Measurements from ENCODE around the gene ISLR. TPM values are rescaled to one million over a fixed set of nuclear protein-coding genes. Genes with fewer than 3 reads are reported as not detected.

ISLR gene
- total RNA-seq, 3 donors from 2014 or later = 4.9 to 29.9 (median 7.4) TPM

DNA sequence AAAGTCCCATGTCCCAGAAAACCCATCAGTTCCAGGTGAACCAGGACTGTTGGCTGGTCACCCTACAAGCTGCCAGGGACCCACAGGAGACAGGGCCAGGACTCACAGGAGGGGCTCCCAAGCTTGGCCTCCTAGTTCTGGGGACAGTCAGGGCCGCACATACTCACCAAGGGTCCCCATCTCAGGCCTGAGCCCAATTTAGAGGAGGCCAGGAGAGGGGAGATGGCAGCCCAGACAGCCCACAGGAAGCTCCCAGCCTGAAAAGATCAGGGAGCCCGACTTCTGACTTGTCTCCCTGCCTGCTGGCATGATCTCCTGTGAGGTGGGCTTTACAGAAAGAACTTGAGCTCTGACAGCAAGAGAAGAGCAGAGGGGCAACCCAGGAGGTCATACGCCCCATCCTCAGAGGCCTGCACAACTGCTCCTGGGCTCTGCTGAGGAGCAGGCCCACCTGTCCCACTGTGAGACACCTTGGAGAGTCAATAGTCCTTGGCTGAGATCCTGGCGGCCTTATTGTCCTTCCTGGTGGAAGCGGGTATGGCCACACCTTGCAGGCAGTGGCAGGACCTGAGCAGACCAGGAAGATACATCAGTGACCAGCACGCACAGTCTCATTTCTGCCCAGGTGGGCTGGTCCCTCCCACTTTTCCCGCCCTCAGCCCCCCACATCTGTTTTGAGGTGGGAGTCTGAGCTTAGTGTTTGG, 2.5 kb upstream of the ISLR start:
- Histone ChIP-seq H3K4me3 (no peak overlapping the region), H3K9me3 (no peaks in the 10 kb centered on the region), H3K4me1 (ENCODE audit: low read depth) (no peaks in the 10 kb centered on the region), H3K36me3 (ENCODE audit: low read depth) (no peaks in the 10 kb centered on the region)
- DNase-seq (no peak), ATAC-seq (peak; percentile 28)
- intact Hi-C loops (cut with DNase I, micrococcal nuclease) = no loop called here
- TF ChIP-seq, protein P1, sequence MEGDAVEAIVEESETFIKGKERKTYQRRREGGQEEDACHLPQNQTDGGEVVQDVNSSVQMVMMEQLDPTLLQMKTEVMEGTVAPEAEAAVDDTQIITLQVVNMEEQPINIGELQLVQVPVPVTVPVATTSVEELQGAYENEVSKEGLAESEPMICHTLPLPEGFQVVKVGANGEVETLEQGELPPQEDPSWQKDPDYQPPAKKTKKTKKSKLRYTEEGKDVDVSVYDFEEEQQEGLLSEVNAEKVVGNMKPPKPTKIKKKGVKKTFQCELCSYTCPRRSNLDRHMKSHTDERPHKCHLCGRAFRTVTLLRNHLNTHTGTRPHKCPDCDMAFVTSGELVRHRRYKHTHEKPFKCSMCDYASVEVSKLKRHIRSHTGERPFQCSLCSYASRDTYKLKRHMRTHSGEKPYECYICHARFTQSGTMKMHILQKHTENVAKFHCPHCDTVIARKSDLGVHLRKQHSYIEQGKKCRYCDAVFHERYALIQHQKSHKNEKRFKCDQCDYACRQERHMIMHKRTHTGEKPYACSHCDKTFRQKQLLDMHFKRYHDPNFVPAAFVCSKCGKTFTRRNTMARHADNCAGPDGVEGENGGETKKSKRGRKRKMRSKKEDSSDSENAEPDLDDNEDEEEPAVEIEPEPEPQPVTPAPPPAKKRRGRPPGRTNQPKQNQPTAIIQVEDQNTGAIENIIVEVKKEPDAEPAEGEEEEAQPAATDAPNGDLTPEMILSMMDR (IDR thresholded peaks at IDR 0.05) = no peak

DNA sequence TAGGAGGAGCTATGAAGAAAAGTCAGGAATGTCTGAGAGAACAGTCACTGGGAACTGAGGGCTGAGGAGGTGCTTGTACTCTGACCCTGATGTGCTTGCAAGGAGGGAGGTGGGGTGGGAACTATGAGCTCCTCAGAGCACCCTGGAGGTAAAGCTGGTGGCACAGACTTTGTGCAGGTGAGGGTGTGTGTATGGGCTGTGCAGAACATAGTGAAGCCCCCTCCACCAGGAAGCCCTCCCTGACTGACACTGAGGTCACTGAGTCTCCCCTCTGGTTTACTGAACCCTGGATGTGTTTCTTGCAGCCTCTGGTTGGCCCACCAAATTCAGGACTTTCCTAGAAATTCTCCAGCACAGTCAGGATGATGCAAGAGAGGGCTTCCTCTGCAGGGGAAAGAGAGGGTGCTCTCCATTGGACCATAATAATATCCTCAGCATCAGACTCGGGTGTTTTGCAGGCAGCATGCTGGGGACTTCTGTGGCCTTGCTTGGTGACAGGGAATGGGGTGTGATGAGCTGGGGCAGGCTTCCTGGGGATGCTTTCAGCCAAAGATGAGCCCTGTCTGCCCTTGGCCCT, 1.5 kb upstream of the ISLR start:
- Histone ChIP-seq H3K36me3 (ENCODE audit: low read depth) (no peaks in the 10 kb centered on the region), H3K4me1 (ENCODE audit: low read depth) (no peaks in the 10 kb centered on the region), H3K9me3 (no peaks in the 10 kb centered on the region), H3K4me3 (no peak overlapping the region)
- ATAC-seq (no peak), DNase-seq (no peak)
- intact Hi-C loops (cut with DNase I, micrococcal nuclease) = no loop called here
- TF ChIP-seq, protein P1 (IDR thresholded peaks at IDR 0.05) = no peak

DNA sequence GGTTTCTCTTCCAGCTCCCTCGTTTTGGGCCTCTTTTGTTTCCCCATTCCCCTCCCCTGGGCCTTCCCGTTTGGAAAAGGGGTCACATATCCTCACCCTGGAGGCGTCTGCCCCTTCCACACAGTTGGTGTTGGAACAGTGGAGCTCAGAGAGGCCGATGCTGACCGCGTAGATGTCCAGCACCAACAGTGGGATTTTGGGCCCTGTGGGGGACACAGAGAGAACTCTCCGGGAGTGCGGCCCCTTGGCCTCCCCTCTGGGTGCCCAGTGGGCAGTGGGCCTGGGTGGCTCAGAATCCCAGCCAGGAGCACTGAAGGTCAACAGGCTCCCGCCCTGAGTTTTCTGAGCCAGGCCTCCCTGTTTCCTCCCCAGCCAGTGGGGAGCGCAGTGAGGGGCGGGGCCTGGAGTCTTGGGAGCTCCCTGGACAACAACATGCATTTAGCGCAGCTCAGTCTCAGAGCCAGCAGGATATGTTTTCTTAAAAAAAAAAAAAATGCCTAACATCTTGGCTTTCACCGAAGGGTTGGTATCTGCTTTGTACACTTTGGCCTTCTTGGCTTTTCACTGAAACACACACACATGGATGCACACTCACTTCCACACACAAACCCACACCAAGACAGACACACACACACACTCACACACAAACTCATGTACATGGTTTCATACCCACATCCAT, 670 bp upstream of the ISLR start:
- H3K4me1 ChIP-seq (ENCODE audit: low read depth) = no peaks in the 10 kb centered on the region
- ATAC-seq (peak; percentile 49), DNase-seq (peak in 2 of 3 donors; percentile 39 to 55)
- no peaks in the 10 kb centered on the region for H3K9me3 ChIP-seq
- H3K4me3 ChIP-seq = no peak overlapping the region
- TF ChIP-seq, protein P1 (IDR thresholded peaks at IDR 0.05) = no peak
- intact Hi-C loops (cut with DNase I, micrococcal nuclease) = no loop called here
- H3K36me3 ChIP-seq (ENCODE audit: low read depth) = no peaks in the 10 kb centered on the region

DNA sequence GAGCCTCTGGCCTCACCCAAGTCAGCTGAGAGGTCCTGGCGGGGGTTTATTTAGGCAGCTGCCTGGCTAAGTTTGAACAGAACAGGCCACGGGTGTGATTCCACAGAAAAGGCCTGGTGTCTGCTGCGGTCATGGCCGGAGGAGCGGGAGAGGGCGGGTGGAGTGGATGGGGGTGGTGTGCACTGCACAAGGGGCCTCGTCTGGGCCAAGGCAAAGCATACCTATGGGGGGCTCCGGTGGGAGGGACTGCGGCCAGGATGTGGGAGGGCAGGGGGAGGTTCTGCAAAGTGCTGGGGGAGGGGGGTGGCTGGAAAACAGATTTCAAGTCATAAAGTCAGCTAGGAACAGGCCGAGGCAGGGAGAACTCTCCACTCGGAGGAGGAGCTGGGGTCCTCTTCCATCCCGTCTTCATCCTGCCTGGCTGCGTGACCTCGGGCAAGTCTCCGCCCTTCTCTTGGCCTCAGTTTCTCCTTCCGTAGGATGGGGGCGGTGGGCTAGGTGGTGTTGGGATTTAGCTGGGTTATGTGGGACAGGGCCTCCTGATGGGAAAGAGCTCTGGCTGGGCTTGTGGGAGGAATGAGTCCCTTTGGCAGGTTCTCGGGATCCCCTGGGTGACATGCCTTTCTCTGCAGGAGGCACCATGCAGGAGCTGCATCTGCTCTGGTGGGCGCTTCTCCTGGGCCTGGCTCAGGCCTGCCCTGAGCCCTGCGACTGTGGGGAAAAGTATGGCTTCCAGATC, 878 bp downstream of the ISLR start:
- intact Hi-C loops (cut with DNase I, micrococcal nuclease) = no loop called here
- Histone ChIP-seq H3K9me3 (no peaks in the 10 kb centered on the region), H3K4me3 (no peak overlapping the region), H3K36me3 (ENCODE audit: low read depth) (no peaks in the 10 kb centered on the region), H3K4me1 (ENCODE audit: low read depth) (no peaks in the 10 kb centered on the region)
- TF ChIP-seq, protein P1 (IDR thresholded peaks at IDR 0.05) = no peak
- DNase-seq (no peak), ATAC-seq (peak; percentile 9)

DNA sequence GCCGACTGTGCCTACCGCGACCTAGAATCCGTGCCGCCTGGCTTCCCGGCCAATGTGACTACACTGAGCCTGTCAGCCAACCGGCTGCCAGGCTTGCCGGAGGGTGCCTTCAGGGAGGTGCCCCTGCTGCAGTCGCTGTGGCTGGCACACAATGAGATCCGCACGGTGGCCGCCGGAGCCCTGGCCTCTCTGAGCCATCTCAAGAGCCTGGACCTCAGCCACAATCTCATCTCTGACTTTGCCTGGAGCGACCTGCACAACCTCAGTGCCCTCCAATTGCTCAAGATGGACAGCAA, 1.4 kb downstream of the ISLR start:
- H3K4me3 ChIP-seq = no peak overlapping the region

More for the DNA sequence above, 1.4 kb downstream of the ISLR start:
- no peaks in the 10 kb centered on the region for H3K36me3 ChIP-seq (ENCODE audit: low read depth)
- no peaks in the 10 kb centered on the region for H3K9me3 ChIP-seq
- no peaks in the 10 kb centered on the region for H3K4me1 ChIP-seq (ENCODE audit: low read depth)
- no peak for ATAC-seq
- intact Hi-C loops (cut with DNase I, micrococcal nuclease) = no loop called here
- DNase-seq = no peak
- TF ChIP-seq, protein P1 (IDR thresholded peaks at IDR 0.05) = no peak
